Activated T-cell treated with anti-CD3 and anti-CD28 coated beads, Interleukin-2, amount 50 U/mL, for 72 hours (primary cell): Measurements from ENCODE around the gene TSPAN14. TPM values are rescaled to one million over a fixed set of nuclear protein-coding genes. Genes with fewer than 3 reads are reported as not detected.
"Not testable (repeated sequence)": the region's sequence is repeated elsewhere in the genome, so short reads cannot be mapped to it uniquely, and the experiment has no call there.

Experiments
- ATAC-seq, 2 donors: fragments of 150-1000 bp; cut with Tn5 transposase; replicated peaks in 1 of 2; 2 replicates each; pipeline ENCODE4 v1.10.0; 2021; ENCODE audit warnings: moderate library complexity in 2 of 2, mild to moderate bottlenecking in 1 of 2
- DNase-seq, 2 donors: peaks; one replicate each; pipeline ENCODE4 v3.0.0; 2021 to 2022; ENCODE audit warnings: mixed read lengths in 1 of 2
- H3K27ac Mint-ChIP-seq: one replicate; pipeline ENCODE4 v1.8.0; 2022; ENCODE audit warnings: mild to moderate bottlenecking, moderate library complexity, mixed read lengths
- H3K27me3 Mint-ChIP-seq: one replicate; pipeline ENCODE4 v1.8.0; 2022; ENCODE audit warnings: low read depth, mixed read lengths
- H3K36me3 Mint-ChIP-seq, 2 donors: one replicate each; pipeline ENCODE4 v1.8.0; 2022; ENCODE audit warnings: mixed read lengths in 2 of 2, mild to moderate bottlenecking in 1 of 2; ENCODE audit not compliant: insufficient read depth in 2 of 2
- H3K4me1 Mint-ChIP-seq: one replicate; pipeline ENCODE4 v1.8.0; 2022; ENCODE audit warnings: low read depth, mixed read lengths
- H3K4me3 Mint-ChIP-seq, 2 donors: one replicate each; pipeline ENCODE4 v1.8.0; 2022; ENCODE audit warnings: mild to moderate bottlenecking in 2 of 2, mixed read lengths in 2 of 2, moderate library complexity in 2 of 2
- H3K9me3 Mint-ChIP-seq, 2 donors: one replicate each; pipeline ENCODE4 v1.8.0; 2022; ENCODE audit warnings: mixed read lengths in 2 of 2
- total RNA-seq, 2 donors: library from RNA; stranded (reverse); gene quantifications; one replicate each; pipeline ENCODE4 v1.2.3, GENCODE V29; 2022

TSPAN14 gene
- total RNA-seq, 2 donors from 2014 or later, result 44.2 to 47.8 TPM

- peak overlapping the region; percentile 82 to 88 for H3K4me3 Mint-ChIP-seq
- no peaks in the 10 kb centered on the region for H3K9me3 Mint-ChIP-seq
- DNase-seq, result peak; percentile 63 to 79
- H3K4me1 Mint-ChIP-seq, result peaks cover 88% of the 10 kb centered on the region
- no peaks in the 10 kb centered on the region for H3K27me3 Mint-ChIP-seq
- peak; percentile 56 to 63 for ATAC-seq
- H3K27ac Mint-ChIP-seq, result peak overlapping the region; percentile 98
- peaks cover 4 to 21% of the 10 kb centered on the region in 2 donors for H3K36me3 Mint-ChIP-seq
Measured at GRCh38 chr10:80471715-80472233, 17.7 kb downstream of the TSPAN14 start.

GRCh38 chr10:80472234-80473095 lies 18.4 kb downstream of the TSPAN14 start:
- Mint-ChIP-seq H3K9me3 (no peaks in the 10 kb centered on the region), H3K36me3 (peaks cover 6 to 26% of the 10 kb centered on the region in 2 donors), H3K27ac (peak overlapping the region; percentile 98), H3K27me3 (no peaks in the 10 kb centered on the region), H3K4me3 (peak overlapping the region; percentile 82 to 88), H3K4me1 (peaks cover 88% of the 10 kb centered on the region)
- DNase-seq, result peak; percentile 59 to 72
- ATAC-seq, result peak; percentile 78 to 79

- Mint-ChIP-seq H3K9me3 (peaks cover 4 to 5% of the 10 kb centered on the region in 2 donors), H3K27ac (peak overlapping the region; percentile 98), H3K4me1 (peaks cover 88% of the 10 kb centered on the region), H3K36me3 (peaks cover 11 to 32% of the 10 kb centered on the region in 2 donors), H3K27me3 (no peaks in the 10 kb centered on the region), H3K4me3 (peak overlapping the region; percentile 82 to 88)
- ATAC-seq, result no peak
- DNase-seq, result peak in 1 of 2 donors; percentile 45
Measured at GRCh38 chr10:80473096-80473657, 19.1 kb downstream of the TSPAN14 start.

GRCh38 chr10:80473692-80474596 lies 19.8 kb downstream of the TSPAN14 start:
- H3K4me1 Mint-ChIP-seq, result peaks cover 86% of the 10 kb centered on the region
- peak in 1 of 2 donors; percentile 15 for ATAC-seq
- peak overlapping the region; percentile 98 for H3K27ac Mint-ChIP-seq
- H3K4me3 Mint-ChIP-seq, result peak overlapping the region; percentile 82 to 88
- no peaks in the 10 kb centered on the region for H3K27me3 Mint-ChIP-seq
- H3K9me3 Mint-ChIP-seq, result peaks cover 4 to 5% of the 10 kb centered on the region in 2 donors
- DNase-seq, result no peak
- H3K36me3 Mint-ChIP-seq, result peaks cover 12 to 37% of the 10 kb centered on the region in 2 donors

GRCh38 chr10:80474597-80474910 lies 20.4 kb downstream of the TSPAN14 start:
- ATAC-seq (no peak), DNase-seq (no peak)
- peak overlapping the region; percentile 98 for H3K27ac Mint-ChIP-seq
- peaks cover 11 to 34% of the 10 kb centered on the region in 2 donors for H3K36me3 Mint-ChIP-seq
- H3K4me1 Mint-ChIP-seq, result peaks cover 80% of the 10 kb centered on the region
- H3K4me3 Mint-ChIP-seq, result peak overlapping the region; percentile 82 to 88
- H3K27me3 Mint-ChIP-seq, result no peaks in the 10 kb centered on the region
- H3K9me3 Mint-ChIP-seq, result peaks cover 4 to 5% of the 10 kb centered on the region in 2 donors

GRCh38 chr10:80474941-80475340 lies 20.8 kb downstream of the TSPAN14 start:
- peaks cover 77% of the 10 kb centered on the region for H3K4me1 Mint-ChIP-seq
- peaks cover 11 to 33% of the 10 kb centered on the region in 2 donors for H3K36me3 Mint-ChIP-seq

GRCh38 chr10:80475641-80476040 lies 21.5 kb downstream of the TSPAN14 start:
- Mint-ChIP-seq H3K36me3 (peaks cover 11 to 33% of the 10 kb centered on the region in 2 donors), H3K4me1 (peaks cover 70% of the 10 kb centered on the region), H3K27ac (peak overlapping the region; percentile 86)
- H3K9me3 Mint-ChIP-seq, DNase-seq, H3K27me3 Mint-ChIP-seq, H3K4me3 Mint-ChIP-seq, ATAC-seq: not testable (repeated sequence)

More at GRCh38 chr10:80474941-80475340, 20.8 kb downstream of the TSPAN14 start:
- peaks cover 4 to 5% of the 10 kb centered on the region in 2 donors for H3K9me3 Mint-ChIP-seq
- H3K4me3 Mint-ChIP-seq, result peak overlapping the region in 1 of 2 donors; percentile 88
- H3K27ac Mint-ChIP-seq, result peak overlapping the region; percentile 98
- no peaks in the 10 kb centered on the region for H3K27me3 Mint-ChIP-seq
- no peak for ATAC-seq
- DNase-seq, result no peak

- peaks cover 68% of the 10 kb centered on the region for H3K4me1 Mint-ChIP-seq
- ATAC-seq, result no peak
- H3K36me3 Mint-ChIP-seq, result peaks cover 11 to 28% of the 10 kb centered on the region in 2 donors
- H3K9me3 Mint-ChIP-seq, result peaks cover 4 to 5% of the 10 kb centered on the region in 2 donors
- H3K27me3 Mint-ChIP-seq, result no peaks in the 10 kb centered on the region
- H3K4me3 Mint-ChIP-seq, result peak overlapping the region in 1 of 2 donors; percentile 38
- H3K27ac Mint-ChIP-seq, result peak overlapping the region; percentile 97
- DNase-seq, result no peak
Measured at GRCh38 chr10:80476685-80477084, 22.6 kb downstream of the TSPAN14 start.

GRCh38 chr10:80477813-80478212 lies 23.7 kb downstream of the TSPAN14 start:
- H3K27ac Mint-ChIP-seq, result peak overlapping the region; percentile 97
- peaks cover 66% of the 10 kb centered on the region for H3K4me1 Mint-ChIP-seq
- peaks cover 11 to 28% of the 10 kb centered on the region in 2 donors for H3K36me3 Mint-ChIP-seq
- H3K27me3 Mint-ChIP-seq, result no peaks in the 10 kb centered on the region
- DNase-seq (no peak), ATAC-seq (peak; percentile 21 to 45)
- peaks cover 4 to 5% of the 10 kb centered on the region in 2 donors for H3K9me3 Mint-ChIP-seq
- peak overlapping the region in 1 of 2 donors; percentile 51 for H3K4me3 Mint-ChIP-seq

- not testable (repeated sequence) for H3K27me3 Mint-ChIP-seq, H3K27ac Mint-ChIP-seq, DNase-seq, ATAC-seq, H3K4me3 Mint-ChIP-seq, H3K9me3 Mint-ChIP-seq
- Mint-ChIP-seq H3K36me3 (peaks cover 9 to 23% of the 10 kb centered on the region in 2 donors), H3K4me1 (peaks cover 66% of the 10 kb centered on the region)
Measured at GRCh38 chr10:80480373-80480772, 26.3 kb downstream of the TSPAN14 start.

GRCh38 chr10:80480852-80481251 lies 26.7 kb downstream of the TSPAN14 start:
- Mint-ChIP-seq H3K4me3 (no peak overlapping the region), H3K27me3 (no peaks in the 10 kb centered on the region), H3K9me3 (peaks cover 4 to 5% of the 10 kb centered on the region in 2 donors), H3K27ac (peak overlapping the region; percentile 75), H3K4me1 (peaks cover 70% of the 10 kb centered on the region), H3K36me3 (peaks cover 9 to 23% of the 10 kb centered on the region in 2 donors)
- no peak for ATAC-seq
- DNase-seq, result no peak

- peak overlapping the region; percentile 76 to 90 for H3K4me3 Mint-ChIP-seq
- H3K4me1 Mint-ChIP-seq, result peaks cover 78% of the 10 kb centered on the region
- H3K27ac Mint-ChIP-seq, result peak overlapping the region; percentile 93
- no peaks in the 10 kb centered on the region for H3K9me3 Mint-ChIP-seq
- DNase-seq (no peak), ATAC-seq (no peak)
- H3K27me3 Mint-ChIP-seq, result no peaks in the 10 kb centered on the region
- H3K36me3 Mint-ChIP-seq, result peaks cover 0 to 7% of the 10 kb centered on the region in 2 donors
Measured at GRCh38 chr10:80484243-80484642, 30.1 kb downstream of the TSPAN14 start.
